GM23338 (cell line): ENCODE measurements around the gene GSTM2.

ENCODE experiments used
- EZH2 ChIP-seq: fragments of 200-600 bp; sonication (generic); IDR thresholded peaks from one replicate; pipeline ENCODE4 v1.8.0; 2017; ENCODE audit warnings: antibody characterized with exemption, mild to moderate bottlenecking, low read depth; ENCODE audit not compliant: unreplicated experiment
- POLR2AphosphoS5 ChIP-seq: IDR thresholded peaks from 2 replicates; pipeline ENCODE4 v1.6.1; 2016; ENCODE audit warnings: antibody characterized with exemption, low read depth
- STAT1 ChIP-seq: IDR thresholded peaks from one replicate; pipeline ENCODE4 v1.6.1; 2016; ENCODE audit warnings: antibody characterized with exemption; ENCODE audit not compliant: unreplicated experiment
- ZNF114 ChIP-seq: fragments of 250-450 bp; sonication (Bioruptor Pico); IDR thresholded peaks from 2 replicates; pipeline ENCODE4 v1.5.0; 2020; ENCODE audit warnings: mild to moderate bottlenecking, moderate library complexity
- TF ChIP-seq, protein P1 (sequence below), 2 experiments: fragments of 200-600 bp in 1 of 2; sonication (generic) in 1 of 2; conservative IDR thresholded peaks; 2 replicates each; pipeline versions ENCODE4 v1.5.1 to v1.6.1; 2016 to 2017; ENCODE audit warnings: antibody characterized with exemption in 2 of 2, low read depth in 2 of 2, mild to moderate bottlenecking in 2 of 2, moderate library complexity in 1 of 2

DNA sequence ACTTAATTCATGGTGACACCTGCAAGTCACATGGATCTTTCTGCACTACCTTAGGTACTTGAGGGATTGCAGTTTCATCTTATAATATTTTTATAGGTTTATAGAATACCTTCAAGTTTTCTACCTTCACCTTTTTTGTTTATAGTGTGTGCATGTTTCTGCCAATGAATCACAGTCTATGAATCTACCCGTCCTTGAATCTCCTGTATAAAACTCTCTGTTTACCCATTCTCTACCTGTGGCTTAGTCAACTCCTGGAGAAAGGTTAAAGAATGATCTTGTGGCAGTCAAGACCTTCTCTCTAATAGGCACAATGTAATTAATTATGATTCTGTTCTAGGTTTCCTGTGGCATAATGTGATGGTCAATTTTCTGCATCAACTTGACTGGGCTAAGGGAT is 3.2 kb upstream of the GSTM2 start:
- TF ChIP-seq, protein P1, sequence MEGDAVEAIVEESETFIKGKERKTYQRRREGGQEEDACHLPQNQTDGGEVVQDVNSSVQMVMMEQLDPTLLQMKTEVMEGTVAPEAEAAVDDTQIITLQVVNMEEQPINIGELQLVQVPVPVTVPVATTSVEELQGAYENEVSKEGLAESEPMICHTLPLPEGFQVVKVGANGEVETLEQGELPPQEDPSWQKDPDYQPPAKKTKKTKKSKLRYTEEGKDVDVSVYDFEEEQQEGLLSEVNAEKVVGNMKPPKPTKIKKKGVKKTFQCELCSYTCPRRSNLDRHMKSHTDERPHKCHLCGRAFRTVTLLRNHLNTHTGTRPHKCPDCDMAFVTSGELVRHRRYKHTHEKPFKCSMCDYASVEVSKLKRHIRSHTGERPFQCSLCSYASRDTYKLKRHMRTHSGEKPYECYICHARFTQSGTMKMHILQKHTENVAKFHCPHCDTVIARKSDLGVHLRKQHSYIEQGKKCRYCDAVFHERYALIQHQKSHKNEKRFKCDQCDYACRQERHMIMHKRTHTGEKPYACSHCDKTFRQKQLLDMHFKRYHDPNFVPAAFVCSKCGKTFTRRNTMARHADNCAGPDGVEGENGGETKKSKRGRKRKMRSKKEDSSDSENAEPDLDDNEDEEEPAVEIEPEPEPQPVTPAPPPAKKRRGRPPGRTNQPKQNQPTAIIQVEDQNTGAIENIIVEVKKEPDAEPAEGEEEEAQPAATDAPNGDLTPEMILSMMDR (conservative IDR thresholded peaks at IDR 0.05; ENCODE audit: low read depth in 2 of 2): no peak
- TF ChIP-seq POLR2AphosphoS5 (no peak), EZH2 (no peak), ZNF114 (CRISPR knock-in tag) (no peak), STAT1 (no peak)
